H9 (cell line): ENCODE results near the gene RIIAD1. TPM values are rescaled to one million over a fixed set of nuclear protein-coding genes. Genes with fewer than 3 reads are reported as not detected.

Experiments used
- DNase-seq: peaks from one replicate; pipeline ENCODE4 v3.0.0-alpha.2; 2017
- H2AFZ ChIP-seq: one replicate; pipeline ENCODE4 v1.6.1; 2013; ENCODE audit warnings: mild to moderate bottlenecking, low read length, control low read depth, moderate library complexity
- H2AK5ac ChIP-seq: 2 replicates; pipeline ENCODE4 v1.6.1; 2013; ENCODE audit warnings: low read length, control low read depth, mixed read lengths; ENCODE audit not compliant: insufficient read length
- H2BK120ac ChIP-seq: one replicate; pipeline ENCODE4 v1.6.1; 2013; ENCODE audit warnings: low read depth, mild to moderate bottlenecking, low read length, control low read depth, inconsistent platforms; ENCODE audit not compliant: poor library complexity, severe bottlenecking
- H2BK12ac ChIP-seq: 2 replicates; pipeline ENCODE4 v1.6.1; 2013; ENCODE audit warnings: low read length, control low read depth, mixed read lengths, low read depth; ENCODE audit not compliant: insufficient read length
- H2BK15ac ChIP-seq: 2 replicates; pipeline ENCODE4 v1.6.1; 2013; ENCODE audit warnings: low read depth, low read length, control low read depth
- H2BK20ac ChIP-seq: one replicate; pipeline ENCODE4 v1.6.1; 2013; ENCODE audit warnings: low read depth, mild to moderate bottlenecking, low read length, control low read depth, inconsistent platforms; ENCODE audit not compliant: poor library complexity, severe bottlenecking
- H2BK5ac ChIP-seq: 2 replicates; pipeline ENCODE4 v1.6.1; 2013; ENCODE audit warnings: low read length, control low read depth, mixed read lengths; ENCODE audit not compliant: insufficient read length
- H3K14ac ChIP-seq: 2 replicates; pipeline ENCODE4 v1.6.1; 2013; ENCODE audit warnings: low read length, control low read depth; ENCODE audit not compliant: insufficient read depth
- H3K18ac ChIP-seq: 2 replicates; pipeline ENCODE4 v1.6.1; 2013; ENCODE audit warnings: low read depth, mild to moderate bottlenecking, mixed read lengths, low read length, control low read depth; ENCODE audit not compliant: insufficient read length
- H3K23ac ChIP-seq: 2 replicates; pipeline ENCODE4 v1.6.1; 2013; ENCODE audit warnings: low read length, control low read depth, mixed read lengths, low read depth; ENCODE audit not compliant: insufficient read length
- H3K23me2 ChIP-seq: 2 replicates; pipeline ENCODE4 v1.6.1; 2013; ENCODE audit warnings: low read depth, mild to moderate bottlenecking, mixed read lengths, low read length, control low read depth; ENCODE audit not compliant: insufficient read length, poor library complexity, severe bottlenecking
- H3K27ac ChIP-seq: 2 replicates; pipeline ENCODE4 v1.5.1; 2013; ENCODE audit warnings: low read length, control low read depth, mixed read lengths, low read depth; ENCODE audit not compliant: insufficient read length
- H3K27me3 ChIP-seq: 2 replicates; pipeline ENCODE4 v1.6.1; 2013; ENCODE audit warnings: low read length, control low read depth, inconsistent platforms; ENCODE audit not compliant: insufficient read depth
- H3K4ac ChIP-seq: 2 replicates; pipeline ENCODE4 v1.6.1; 2013; ENCODE audit warnings: low read depth, mild to moderate bottlenecking, control low read depth, inconsistent platforms, low read length, moderate library complexity
- H3K4me1 ChIP-seq: 2 replicates; pipeline ENCODE4 v1.6.1; 2013; ENCODE audit warnings: low read length, control low read depth, inconsistent platforms; ENCODE audit not compliant: insufficient read depth
- H3K4me2 ChIP-seq: 2 replicates; pipeline ENCODE4 v1.6.1; 2013; ENCODE audit warnings: low read length, control low read depth, mixed read lengths; ENCODE audit not compliant: insufficient read length, insufficient read depth
- H3K56ac ChIP-seq: 2 replicates; pipeline ENCODE4 v1.6.1; 2013; ENCODE audit warnings: low read depth, mild to moderate bottlenecking, mixed read lengths, low read length, control low read depth; ENCODE audit not compliant: insufficient read length
- H3K79me1 ChIP-seq: 2 replicates; pipeline ENCODE4 v1.6.1; 2013; ENCODE audit warnings: low read depth, mild to moderate bottlenecking, moderate library complexity, low read length, control low read depth, inconsistent platforms; ENCODE audit not compliant: insufficient read depth, poor library complexity, severe bottlenecking
- H3K79me2 ChIP-seq: 2 replicates; pipeline ENCODE4 v1.6.1; 2013; ENCODE audit warnings: low read length, control low read depth, inconsistent platforms; ENCODE audit not compliant: insufficient read depth
- H3K9ac ChIP-seq: 2 replicates; pipeline ENCODE4 v1.6.1; 2013; ENCODE audit warnings: low read length, control low read depth, mixed read lengths; ENCODE audit not compliant: insufficient read length; ENCODE audit errors: extremely low read depth
- H3K9me3 ChIP-seq: one replicate; pipeline ENCODE4 v1.6.1; 2013; ENCODE audit warnings: low read depth, low read length, inconsistent platforms; ENCODE audit not compliant: control insufficient read depth
- H3T11ph ChIP-seq: one replicate; pipeline ENCODE4 v1.6.1; 2013; ENCODE audit warnings: mild to moderate bottlenecking, low read length, control low read depth, inconsistent platforms
- H4K20me1 ChIP-seq: one replicate; pipeline ENCODE4 v1.6.1; 2013; ENCODE audit not compliant: control insufficient read depth, insufficient read length, insufficient read depth
- H4K5ac ChIP-seq: 2 replicates; pipeline ENCODE4 v1.6.1; 2013; ENCODE audit warnings: low read depth, mild to moderate bottlenecking, mixed read lengths, low read length, control low read depth; ENCODE audit not compliant: insufficient read length
- H4K8ac ChIP-seq: replicated peaks from 2 replicates; pipeline ENCODE4 v1.6.1; 2013; ENCODE audit warnings: low read length, control low read depth, mixed read lengths, low read depth; ENCODE audit not compliant: insufficient read length
- H4K91ac ChIP-seq: 2 replicates; pipeline ENCODE4 v1.6.1; 2013; ENCODE audit warnings: low read depth, mild to moderate bottlenecking, moderate library complexity, mixed read lengths, low read length, control low read depth; ENCODE audit not compliant: insufficient read length
- H3K27ac Mint-ChIP-seq, 3 experiments: 2 replicates in 2 of 3; 3 replicates in 1 of 3; pipeline ENCODE4 v1.8.0; 2020 to 2021; ENCODE audit warnings: mixed read lengths in 3 of 3, mild to moderate bottlenecking in 1 of 3, moderate library complexity in 1 of 3
- H3K27me3 Mint-ChIP-seq: 2 replicates; pipeline ENCODE4 v1.8.0; 2021; ENCODE audit warnings: low read depth, mild to moderate bottlenecking, moderate library complexity, mixed read lengths
- H3K36me3 Mint-ChIP-seq, 3 experiments: 2 replicates in 2 of 3; 3 replicates in 1 of 3; pipeline ENCODE4 v1.8.0; 2020 to 2021; ENCODE audit warnings: low read depth in 3 of 3, mixed read lengths in 3 of 3; ENCODE audit not compliant: insufficient read depth in 1 of 3
- H3K4me1 Mint-ChIP-seq, 2 experiments: 2 replicates each; pipeline ENCODE4 v1.8.0; 2020; ENCODE audit warnings: mixed read lengths in 2 of 2
- H3K4me3 Mint-ChIP-seq, 2 experiments: 2 replicates in 1 of 2; 3 replicates in 1 of 2; pipeline ENCODE4 v1.8.0; 2020 to 2021; ENCODE audit warnings: mild to moderate bottlenecking in 2 of 2, mixed read lengths in 2 of 2, moderate library complexity in 1 of 2
- H3K9me3 Mint-ChIP-seq, 2 experiments: 2 replicates in 1 of 2; 3 replicates in 1 of 2; pipeline ENCODE4 v1.8.0; 2020; ENCODE audit warnings: mild to moderate bottlenecking in 2 of 2, mixed read lengths in 2 of 2, moderate library complexity in 1 of 2
- WGBS: extraction: QIAGEN DNeasy Blood & Tissue Kit; methylation state at CpG from one replicate; pipeline ENCODE4 v1.1.7; 2013; ENCODE audit warnings: missing lambda C conversion rate, low lambda C conversion rate, mixed read lengths; ENCODE audit not compliant: insufficient read length; ENCODE audit errors: extremely low coverage; 5-methylcytosine and 5-hydroxymethylcytosine counted together
- total RNA-seq: library from RNA; stranded (reverse); gene quantifications from 2 replicates; pipeline ENCODE4 v1.2.1, GENCODE V29; 2021
- TF ChIP-seq, protein P1 (sequence below): fragments of 200-600 bp; sonication (generic); conservative IDR thresholded peaks from 3 replicates; pipeline ENCODE4 v1.8.0; 2021; ENCODE audit warnings: antibody characterized with exemption, mild to moderate bottlenecking

Gene RIIAD1
- total RNA-seq, 1 experiment from 2014 or later: 1.4 TPM

DNA sequence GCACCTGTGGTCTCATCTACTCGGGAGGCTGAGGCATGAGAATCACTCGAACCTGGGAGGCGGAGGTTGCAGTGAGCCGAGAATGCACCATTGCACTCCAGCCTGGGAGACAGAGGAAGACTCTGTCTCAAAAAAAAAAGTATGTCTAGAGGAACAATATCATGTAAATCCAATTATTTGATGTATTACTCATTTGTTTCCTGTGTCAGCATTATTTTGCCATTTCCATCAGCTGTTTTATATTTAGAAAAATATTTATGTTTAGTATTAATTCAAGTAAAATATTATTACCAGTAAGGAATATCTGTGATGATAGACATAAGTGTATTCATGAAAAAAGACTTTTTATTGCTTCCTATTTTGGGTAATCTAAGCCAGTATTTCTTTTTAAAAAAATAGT is 56.0 kb downstream of the RIIAD1 start:
- no peaks in the 10 kb centered on the region for H3K79me1 ChIP-seq
- Mint-ChIP-seq H3K4me1 (no peaks in the 10 kb centered on the region), H3K27me3 (no peaks in the 10 kb centered on the region), H3K4me3 (no peak overlapping the region), H3K27ac (no peak overlapping the region), H3K36me3 (peaks cover 10 to 58% (median 36%) of the 10 kb centered on the region in 3 experiments; a peak in 6 of 7 replicates), H3K9me3 (no peaks in the 10 kb centered on the region)
- no peaks in the 10 kb centered on the region for H3K9me3 ChIP-seq
- H3K14ac ChIP-seq: no peak overlapping the region
- H2BK12ac ChIP-seq: no peak overlapping the region
- no peaks in the 10 kb centered on the region for H3K4me1 ChIP-seq
- H3K27ac ChIP-seq: no peak overlapping the region
- no CpG with 5 or more reads among the region's 4 CpGs for WGBS
- H3T11ph ChIP-seq: no peak overlapping the region
- H2BK120ac ChIP-seq: no peak overlapping the region
- no peak overlapping the region for H3K23ac ChIP-seq
- H3K23me2 ChIP-seq: no peaks in the 10 kb centered on the region
- H2BK15ac ChIP-seq: no peak overlapping the region
- no peak overlapping the region for H3K56ac ChIP-seq
- no peak overlapping the region for H4K91ac ChIP-seq
- H3K9ac ChIP-seq: no peak overlapping the region
- no peaks in the 10 kb centered on the region for H3K27me3 ChIP-seq
- H2BK20ac ChIP-seq: no peak overlapping the region
- H3K4ac ChIP-seq: no peak overlapping the region
- H4K8ac ChIP-seq: no peak overlapping the region
- H3K4me2 ChIP-seq: no peak overlapping the region
- TF ChIP-seq, protein P1, sequence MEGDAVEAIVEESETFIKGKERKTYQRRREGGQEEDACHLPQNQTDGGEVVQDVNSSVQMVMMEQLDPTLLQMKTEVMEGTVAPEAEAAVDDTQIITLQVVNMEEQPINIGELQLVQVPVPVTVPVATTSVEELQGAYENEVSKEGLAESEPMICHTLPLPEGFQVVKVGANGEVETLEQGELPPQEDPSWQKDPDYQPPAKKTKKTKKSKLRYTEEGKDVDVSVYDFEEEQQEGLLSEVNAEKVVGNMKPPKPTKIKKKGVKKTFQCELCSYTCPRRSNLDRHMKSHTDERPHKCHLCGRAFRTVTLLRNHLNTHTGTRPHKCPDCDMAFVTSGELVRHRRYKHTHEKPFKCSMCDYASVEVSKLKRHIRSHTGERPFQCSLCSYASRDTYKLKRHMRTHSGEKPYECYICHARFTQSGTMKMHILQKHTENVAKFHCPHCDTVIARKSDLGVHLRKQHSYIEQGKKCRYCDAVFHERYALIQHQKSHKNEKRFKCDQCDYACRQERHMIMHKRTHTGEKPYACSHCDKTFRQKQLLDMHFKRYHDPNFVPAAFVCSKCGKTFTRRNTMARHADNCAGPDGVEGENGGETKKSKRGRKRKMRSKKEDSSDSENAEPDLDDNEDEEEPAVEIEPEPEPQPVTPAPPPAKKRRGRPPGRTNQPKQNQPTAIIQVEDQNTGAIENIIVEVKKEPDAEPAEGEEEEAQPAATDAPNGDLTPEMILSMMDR: no peak
- H2BK5ac ChIP-seq: no peak overlapping the region
- no peak overlapping the region for H4K5ac ChIP-seq
- no peak overlapping the region for H2AFZ ChIP-seq
- H3K18ac ChIP-seq: no peak overlapping the region
- H2AK5ac ChIP-seq: no peak overlapping the region
- H3K79me2 ChIP-seq: no peaks in the 10 kb centered on the region
- no peaks in the 10 kb centered on the region for H4K20me1 ChIP-seq
- DNase-seq: no peak

Other genes starting within 250 kb of the RIIAD1 start
- gene CGN, start 210.1 kb upstream of the RIIAD1 start, total RNA-seq: 29.9 and 30.9 TPM in 2 replicates
- 6.2 and 6.5 TPM in 2 replicates for gene TUFT1, start 181.2 kb upstream of the RIIAD1 start, total RNA-seq
- gene SNX27, start 109.5 kb upstream of the RIIAD1 start, total RNA-seq: 48.9 and 53.3 TPM in 2 replicates
- gene CELF3, start 4.7 kb upstream of the RIIAD1 start, total RNA-seq: 0.90 and 1.0 TPM in 2 replicates
- gene MRPL9, start 42.0 kb downstream of the RIIAD1 start, total RNA-seq: 100 and 102 TPM in 2 replicates
- 24.0 and 24.1 TPM in 2 replicates for gene TDRKH, start 69.0 kb downstream of the RIIAD1 start, total RNA-seq
- gene LINGO4, start 83.9 kb downstream of the RIIAD1 start, total RNA-seq: not detected in 2 replicates
- 0.46 and 0.52 TPM in 2 replicates for gene RORC, start 110.3 kb downstream of the RIIAD1 start, total RNA-seq
- gene C2CD4D, start 118.3 kb downstream of the RIIAD1 start, total RNA-seq: 0.79 and 0.86 TPM in 2 replicates
- gene THEM5, start 132.2 kb downstream of the RIIAD1 start, total RNA-seq: not detected in 2 replicates
- gene THEM4, start 188.0 kb downstream of the RIIAD1 start, total RNA-seq: 8.8 and 10.5 TPM in 2 replicates